HepG2 (cell line): ENCODE measurements around the gene KCNMA1. TPM values are rescaled to one million over a fixed set of nuclear protein-coding genes. Genes with fewer than 3 reads are reported as not detected.

Experiments
- ATAC-seq: fragments of 200-7000 bp; cut with Tn5 transposase; 3 replicates; pipeline ENCODE4 v1.9.1; 2020; ENCODE audit warnings: mild to moderate bottlenecking, moderate library complexity
- BruUV-seq: library from RNA; stranded (reverse); fragments of 400-500 nt; replicated peaks from 2 replicates; lab custom pipeline; 2021; lab: Mats Ljungman, UMichigan
- CTCF ChIA-PET: fragments of 300-600 bp; formaldehyde crosslinking; extraction: SDS; loops from one replicate; lab custom pipeline; 2021; ENCODE audit warnings: low total read pairs, inconsistent platforms, low intra/inter-chr PET ratio; lab: Yijun Ruan, JAX
- POLR2A ChIA-PET: fragments of 350-600 bp; sonication (Branson Sonifier 250); formaldehyde crosslinking; loops from one replicate; lab custom pipeline; 2020; ENCODE audit warnings: antibody characterized with exemption, inconsistent platforms; lab: Yijun Ruan, JAX
- DNase-seq: peaks from one replicate; pipeline ENCODE4 v3.0.0-alpha.2; 2015; ENCODE audit warnings: low spot score
- FAIRE-seq: peaks from 3 replicates; lab custom pipeline; 2011; peaks lifted over from hg19 to GRCh38; lab: Jason Lieb, UNC
- H2AFZ ChIP-seq: one replicate; pipeline ENCODE4 v1.6.1; 2011; ENCODE audit warnings: low read length, inconsistent platforms
- H3K27ac ChIP-seq: fragments of 300-600 bp; 3 replicates; pipeline ENCODE4 v1.8.0; 2011; ENCODE audit warnings: mixed run types, mild to moderate bottlenecking, mixed read lengths, low read length, inconsistent platforms; ENCODE audit not compliant: insufficient read depth; ENCODE audit errors: extremely low read length
- H3K27me3 ChIP-seq, 2 experiments: fragments of 200-600 bp in 1 of 2; 2 replicates in 1 of 2; 3 replicates in 1 of 2; pipeline versions ENCODE4 v1.6.0 to v1.8.0; 2011; ENCODE audit warnings: low read length in 2 of 2, mild to moderate bottlenecking in 2 of 2, moderate library complexity in 2 of 2, inconsistent platforms in 1 of 2; ENCODE audit not compliant: insufficient read depth in 2 of 2, control insufficient read depth in 1 of 2
- H3K36me3 ChIP-seq, 2 experiments: fragments of 200-600 bp in 1 of 2; replicated peaks in 1 of 2; 2 replicates in 1 of 2; 3 replicates in 1 of 2; pipeline versions ENCODE4 v1.5.1 to v1.8.0; 2011; ENCODE audit warnings: low read length in 2 of 2, inconsistent platforms in 1 of 2; ENCODE audit not compliant: insufficient read depth in 2 of 2, control insufficient read depth in 1 of 2
- H3K4me1 ChIP-seq: 2 replicates; pipeline ENCODE4 v1.5.1; 2012; ENCODE audit warnings: low read length, inconsistent platforms; ENCODE audit not compliant: insufficient read depth
- H3K4me2 ChIP-seq: 2 replicates; pipeline ENCODE4 v1.6.0; 2011; ENCODE audit warnings: low read depth, low read length, inconsistent platforms
- H3K4me3 ChIP-seq, 3 experiments: fragments of 200-600 bp in 1 of 3; sonication (generic), shearing (Covaris generic) in 1 of 3; replicated peaks in 1 of 3; 2 replicates each; pipeline ENCODE4 v1.5.1; 2011 to 2016; ENCODE audit warnings: low read length in 3 of 3, inconsistent platforms in 2 of 3, low read depth in 2 of 3, mild to moderate bottlenecking in 2 of 3, control low read depth in 1 of 3, mixed read lengths in 1 of 3; ENCODE audit not compliant: insufficient read depth in 1 of 3
- H3K79me2 ChIP-seq: one replicate; pipeline ENCODE4 v1.6.1; 2011; ENCODE audit warnings: low read length, inconsistent platforms; ENCODE audit not compliant: insufficient read depth
- H3K9ac ChIP-seq: 2 replicates; pipeline ENCODE4 v1.6.0; 2011; ENCODE audit warnings: mild to moderate bottlenecking, low read depth, low read length, inconsistent platforms; ENCODE audit not compliant: insufficient read depth
- H3K9me3 ChIP-seq: 2 replicates; pipeline ENCODE4 v1.5.1; 2012; ENCODE audit warnings: mild to moderate bottlenecking, low read length
- H4K20me1 ChIP-seq: 2 replicates; pipeline ENCODE4 v1.6.0; 2011; ENCODE audit warnings: inconsistent platforms, mild to moderate bottlenecking, low read length, moderate library complexity; ENCODE audit not compliant: insufficient read depth
- CBX5 ChIP-seq: sonication (generic); formaldehyde crosslinking; IDR thresholded peaks from 2 replicates; pipeline ENCODE4 v1.4.0; 2020; ENCODE audit warnings: missing genetic modification reagents, borderline replicate concordance
- DR1 ChIP-seq: sonication (generic); formaldehyde crosslinking; IDR thresholded peaks from 2 replicates; pipeline ENCODE4 v1.8.0; 2021; ENCODE audit warnings: mild to moderate bottlenecking, missing genetic modification reagents, inconsistent platforms
- HNRNPH1 ChIP-seq: fragments of 200-400 bp; formaldehyde crosslinking; optimal IDR thresholded peaks from 2 replicates; pipeline ENCODE3; 2017; ENCODE audit warnings: mild to moderate bottlenecking, low read depth, low read length
- IRF2 ChIP-seq: IDR thresholded peaks from 2 replicates; pipeline ENCODE4 v1.6.1; 2018; ENCODE audit warnings: missing genetic modification reagents, missing compliant biosample characterization
- KDM4B ChIP-seq: sonication (generic); formaldehyde crosslinking; IDR thresholded peaks from 2 replicates; pipeline ENCODE4 v1.4.0; 2020; ENCODE audit warnings: missing genetic modification reagents
- POLR2G ChIP-seq: fragments of 200-400 bp; formaldehyde crosslinking; IDR thresholded peaks from 2 replicates; pipeline ENCODE4 v1.6.1; 2018; ENCODE audit warnings: mild to moderate bottlenecking, low read depth, low read length, moderate library complexity
- SNRNP70 ChIP-seq: fragments of 200-400 bp; formaldehyde crosslinking; IDR thresholded peaks from 2 replicates; pipeline ENCODE4 v1.6.1; 2017; ENCODE audit warnings: mild to moderate bottlenecking, low read depth, low read length, moderate library complexity
- ZBTB38 ChIP-seq: sonication (generic); formaldehyde crosslinking; IDR thresholded peaks from 2 replicates; pipeline ENCODE4 v1.5.1; 2020; ENCODE audit warnings: mild to moderate bottlenecking, missing genetic modification reagents
- ZFP90 ChIP-seq: sonication (generic); formaldehyde crosslinking; IDR thresholded peaks from 2 replicates; pipeline ENCODE4 v1.8.0; 2022; ENCODE audit warnings: missing genetic modification reagents, mild to moderate bottlenecking, inconsistent platforms, borderline replicate concordance
- ZNF180 ChIP-seq: sonication (generic); formaldehyde crosslinking; IDR thresholded peaks from 2 replicates; pipeline ENCODE4 v1.4.0; 2020; ENCODE audit warnings: low read depth, missing genetic modification reagents, borderline replicate concordance
- ZNF33B ChIP-seq: sonication (generic); formaldehyde crosslinking; IDR thresholded peaks from 2 replicates; pipeline ENCODE4 v1.5.1; 2020; ENCODE audit warnings: mild to moderate bottlenecking, missing genetic modification reagents
- ZNF766 ChIP-seq: sonication (generic); formaldehyde crosslinking; IDR thresholded peaks from 2 replicates; pipeline ENCODE4 v1.5.0; 2020; ENCODE audit warnings: missing genetic modification reagents, borderline replicate concordance
- ZNF781 ChIP-seq: sonication (generic); formaldehyde crosslinking; IDR thresholded peaks from 2 replicates; pipeline ENCODE4 v1.5.1; 2020; ENCODE audit warnings: borderline replicate concordance, mild to moderate bottlenecking, missing genetic modification reagents; ENCODE audit errors: not compliant biosample characterization
- WGBS: methylation state at CpG from one replicate; pipeline ENCODE4 v1.1.6; 2017; ENCODE audit warnings: low lambda C conversion rate; 5-methylcytosine and 5-hydroxymethylcytosine counted together
- in situ Hi-C: cut with HindIII; loops from 2 replicates; pipeline ENCODE4 v1.10.0; 2017; ENCODE audit warnings: low pct_unique_long_range_greater_than_20kb; ENCODE audit not compliant: extremely low pct_ligation_motif_present
- intact Hi-C: fragments of 100-400 bp; cut with micrococcal nuclease; formaldehyde crosslinking; loops from one replicate; pipeline ENCODE4 v1.10.0; 2022; ENCODE audit not compliant: unreplicated experiment
- polyA plus RNA-seq, 8 experiments: library from polyadenylated mRNA; depleted of rRNA in 3 of 8; stranded (reverse) in 7 of 8; unstranded in 1 of 8; fragments of >200 nt; fragmentation: Illumina TruSeq in 4 of 8; extraction: Trizol in 4 of 8; gene quantifications; 2 replicates each; pipeline versions ENCODE4 v1.2.1 to v1.2.3, GENCODE V29; 2011 to 2016; ENCODE audit warnings: low read depth in 4 of 8, missing spikeins in 1 of 8, mixed read lengths in 1 of 8; ENCODE audit not compliant: insufficient read depth in 1 of 8
- total RNA-seq, 5 experiments: library from RNA; depleted of rRNA; stranded (reverse); fragments of >200 nt; fragmentation: Illumina TruSeq; extraction: Trizol; gene quantifications; 2 replicates each; pipeline ENCODE4 v1.2.3, GENCODE V29; 2016; ENCODE audit warnings: low read depth in 1 of 5
- TF ChIP-seq, protein P1 (sequence below): sonication (generic); formaldehyde crosslinking; IDR thresholded peaks from 2 replicates; pipeline ENCODE4 v1.8.1; 2023; ENCODE audit warnings: mild to moderate bottlenecking, inconsistent platforms, moderate library complexity, missing genetic modification reagents, borderline replicate concordance
- TF ChIP-seq, protein P2 (sequence below): sonication (generic); formaldehyde crosslinking; IDR thresholded peaks from 2 replicates; pipeline ENCODE4 v1.4.0; 2020; ENCODE audit warnings: missing genetic modification reagents
- TF ChIP-seq, protein P3 (sequence below): sonication (generic); formaldehyde crosslinking; IDR thresholded peaks from 2 replicates; pipeline ENCODE4 v1.5.0; 2020; ENCODE audit warnings: missing genetic modification reagents
- TF ChIP-seq, protein P4 (sequence below), 2 experiments: fragments of 450-650 bp in 1 of 2; sonication (generic) in 1 of 2; formaldehyde crosslinking; IDR thresholded peaks; 2 replicates each; pipeline versions ENCODE4 v1.5.0 to v1.8.0; 2020 to 2022; ENCODE audit warnings: mild to moderate bottlenecking in 1 of 2, missing genetic modification reagents in 1 of 2
- TF ChIP-seq, protein P5 (sequence below): sonication (generic); formaldehyde crosslinking; IDR thresholded peaks from 2 replicates; pipeline ENCODE4 v1.5.0; 2020; ENCODE audit warnings: mild to moderate bottlenecking, missing genetic modification reagents

The KCNMA1 gene
- total and polyA plus RNA-seq, 2 of the 13 experiments (the other 11 are each of a cell fraction or from before 2014, with no cell fraction given): 0.02 TPM; not detected in 1

DNA sequence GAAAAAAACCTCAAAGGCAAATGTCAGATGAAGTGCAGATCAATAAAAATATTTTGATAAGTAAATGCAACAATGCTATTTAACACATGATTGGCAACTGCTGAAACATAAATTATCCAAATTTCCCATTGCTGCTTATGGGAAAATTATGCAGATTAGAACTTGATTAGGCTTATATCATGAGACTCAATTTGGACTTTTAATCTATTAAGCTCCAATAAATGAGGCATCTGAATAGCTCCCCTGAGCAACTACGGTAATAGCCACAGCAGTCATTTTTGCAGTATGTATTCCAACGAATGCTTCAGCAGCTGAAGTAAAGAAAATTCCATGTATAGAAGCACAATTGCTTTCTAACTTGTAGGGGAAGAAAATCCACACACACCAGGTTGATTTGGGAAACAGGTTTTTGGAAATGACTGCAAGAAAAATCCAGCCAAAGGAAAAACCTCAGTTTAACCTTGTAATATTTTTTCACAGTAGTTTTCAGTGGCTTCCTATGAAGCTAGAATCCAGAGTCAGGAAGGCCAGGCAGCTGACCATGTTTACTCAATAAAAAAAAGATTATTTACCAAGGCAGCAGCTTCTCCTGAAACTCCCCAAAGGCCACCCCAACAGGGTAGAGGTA lies 716.1 kb downstream of the KCNMA1 start:
- in situ Hi-C loops (no loop called here), intact Hi-C loops (no loop called here)
- WGBS: 0% methylated on average over 2 of the region's 2 CpGs
- Histone ChIP-seq H3K27ac (no peak overlapping the region), H3K27me3 (no peaks in the 10 kb centered on the region; a peak in 1 of 5 replicates), H4K20me1 (no peaks in the 10 kb centered on the region), H3K4me2 (no peak overlapping the region), H3K4me1 (no peaks in the 10 kb centered on the region), H3K79me2 (no peaks in the 10 kb centered on the region), H3K9me3 (no peaks in the 10 kb centered on the region), H2AFZ (no peak overlapping the region), H3K4me3 (no peak overlapping the region), H3K36me3 (no peaks in the 10 kb centered on the region), H3K9ac (no peak overlapping the region)
- CTCF ChIA-PET: no interaction called here
- no peak for ATAC-seq
- FAIRE-seq: no peak
- BruUV-seq: no TSS peak
- POLR2A ChIA-PET: no interaction called here
- DNase-seq: no peak
- TF ChIP-seq, protein P1, sequence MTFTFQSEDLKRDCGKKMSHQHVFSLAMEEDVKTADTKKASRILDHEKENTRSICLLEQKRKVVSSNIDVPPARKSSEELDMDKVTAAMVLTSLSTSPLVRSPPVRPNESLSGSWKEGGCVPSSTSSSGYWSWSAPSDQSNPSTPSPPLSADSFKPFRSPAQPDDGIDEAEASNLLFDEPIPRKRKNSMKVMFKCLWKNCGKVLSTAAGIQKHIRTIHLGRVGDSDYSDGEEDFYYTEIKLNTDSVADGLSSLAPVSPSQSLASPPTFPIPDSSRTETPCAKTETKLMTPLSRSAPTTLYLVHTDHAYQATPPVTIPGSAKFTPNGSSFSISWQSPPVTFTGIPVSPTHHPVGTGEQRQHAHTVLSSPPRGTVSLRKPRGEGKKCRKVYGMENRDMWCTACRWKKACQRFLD (CRISPR knock-in tag): no peak
- no peak for TF ChIP-seq KDM4B (CRISPR knock-in tag)
- TF ChIP-seq, protein P2, sequence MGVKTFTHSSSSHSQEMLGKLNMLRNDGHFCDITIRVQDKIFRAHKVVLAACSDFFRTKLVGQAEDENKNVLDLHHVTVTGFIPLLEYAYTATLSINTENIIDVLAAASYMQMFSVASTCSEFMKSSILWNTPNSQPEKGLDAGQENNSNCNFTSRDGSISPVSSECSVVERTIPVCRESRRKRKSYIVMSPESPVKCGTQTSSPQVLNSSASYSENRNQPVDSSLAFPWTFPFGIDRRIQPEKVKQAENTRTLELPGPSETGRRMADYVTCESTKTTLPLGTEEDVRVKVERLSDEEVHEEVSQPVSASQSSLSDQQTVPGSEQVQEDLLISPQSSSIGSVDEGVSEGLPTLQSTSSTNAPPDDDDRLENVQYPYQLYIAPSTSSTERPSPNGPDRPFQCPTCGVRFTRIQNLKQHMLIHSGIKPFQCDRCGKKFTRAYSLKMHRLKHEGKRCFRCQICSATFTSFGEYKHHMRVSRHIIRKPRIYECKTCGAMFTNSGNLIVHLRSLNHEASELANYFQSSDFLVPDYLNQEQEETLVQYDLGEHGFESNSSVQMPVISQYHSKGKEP: no peak
- TF ChIP-seq, protein P3, sequence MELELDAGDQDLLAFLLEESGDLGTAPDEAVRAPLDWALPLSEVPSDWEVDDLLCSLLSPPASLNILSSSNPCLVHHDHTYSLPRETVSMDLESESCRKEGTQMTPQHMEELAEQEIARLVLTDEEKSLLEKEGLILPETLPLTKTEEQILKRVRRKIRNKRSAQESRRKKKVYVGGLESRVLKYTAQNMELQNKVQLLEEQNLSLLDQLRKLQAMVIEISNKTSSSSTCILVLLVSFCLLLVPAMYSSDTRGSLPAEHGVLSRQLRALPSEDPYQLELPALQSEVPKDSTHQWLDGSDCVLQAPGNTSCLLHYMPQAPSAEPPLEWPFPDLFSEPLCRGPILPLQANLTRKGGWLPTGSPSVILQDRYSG (CRISPR knock-in tag): no peak
- TF ChIP-seq CBX5 (CRISPR knock-in tag): no peak
- TF ChIP-seq HNRNPH1: no peak
- no peak for TF ChIP-seq DR1 (CRISPR knock-in tag)
- TF ChIP-seq ZFP90: no peak
- TF ChIP-seq IRF2: no peak
- TF ChIP-seq ZNF781 (CRISPR knock-in tag): no peak
- TF ChIP-seq ZNF766 (CRISPR knock-in tag): no peak
- TF ChIP-seq SNRNP70: no peak
- TF ChIP-seq, protein P4, sequence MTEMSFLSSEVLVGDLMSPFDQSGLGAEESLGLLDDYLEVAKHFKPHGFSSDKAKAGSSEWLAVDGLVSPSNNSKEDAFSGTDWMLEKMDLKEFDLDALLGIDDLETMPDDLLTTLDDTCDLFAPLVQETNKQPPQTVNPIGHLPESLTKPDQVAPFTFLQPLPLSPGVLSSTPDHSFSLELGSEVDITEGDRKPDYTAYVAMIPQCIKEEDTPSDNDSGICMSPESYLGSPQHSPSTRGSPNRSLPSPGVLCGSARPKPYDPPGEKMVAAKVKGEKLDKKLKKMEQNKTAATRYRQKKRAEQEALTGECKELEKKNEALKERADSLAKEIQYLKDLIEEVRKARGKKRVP (CRISPR knock-in tag; IDR thresholded peaks at IDR 0.05): no peak
- TF ChIP-seq ZBTB38 (CRISPR knock-in tag): no peak
- no peak for TF ChIP-seq ZNF180 (CRISPR knock-in tag)
- TF ChIP-seq, protein P5, sequence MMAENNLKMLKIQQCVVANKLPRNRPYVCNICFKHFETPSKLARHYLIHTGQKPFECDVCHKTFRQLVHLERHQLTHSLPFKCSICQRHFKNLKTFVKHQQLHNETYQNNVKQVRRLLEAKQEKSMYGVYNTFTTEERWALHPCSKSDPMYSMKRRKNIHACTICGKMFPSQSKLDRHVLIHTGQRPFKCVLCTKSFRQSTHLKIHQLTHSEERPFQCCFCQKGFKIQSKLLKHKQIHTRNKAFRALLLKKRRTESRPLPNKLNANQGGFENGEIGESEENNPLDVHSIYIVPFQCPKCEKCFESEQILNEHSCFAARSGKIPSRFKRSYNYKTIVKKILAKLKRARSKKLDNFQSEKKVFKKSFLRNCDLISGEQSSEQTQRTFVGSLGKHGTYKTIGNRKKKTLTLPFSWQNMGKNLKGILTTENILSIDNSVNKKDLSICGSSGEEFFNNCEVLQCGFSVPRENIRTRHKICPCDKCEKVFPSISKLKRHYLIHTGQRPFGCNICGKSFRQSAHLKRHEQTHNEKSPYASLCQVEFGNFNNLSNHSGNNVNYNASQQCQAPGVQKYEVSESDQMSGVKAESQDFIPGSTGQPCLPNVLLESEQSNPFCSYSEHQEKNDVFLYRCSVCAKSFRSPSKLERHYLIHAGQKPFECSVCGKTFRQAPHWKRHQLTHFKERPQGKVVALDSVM (CRISPR knock-in tag): no peak
- no peak for TF ChIP-seq POLR2G
- TF ChIP-seq ZNF33B (CRISPR knock-in tag): no peak
